ENCODE measurements around the gene MRPS24.

MRPS24 gene

GRCh38 chr7:43868681-43869005, 674 bp downstream of the MRPS24 start:
- Histone ChIP-seq H3K27ac (no peak overlapping the region; the same call in 1 of the 2 replicates), H3K4me3 (ENCODE audit: low read depth, low read length) (peak overlapping the region; percentile 80), H3K27me3 (ENCODE audit: insufficient read depth, low read depth, severe bottlenecking) (no peaks in the 10 kb centered on the region), H3K9me3 (ENCODE audit: severe bottlenecking) (no peaks in the 10 kb centered on the region), H3K36me3 (peaks cover 23% of the 10 kb centered on the region)
- TF ChIP-seq CTCF (IDR thresholded peaks at IDR 0.05; ENCODE audit: low read depth, low read length): no peak
- no peak for DNase-seq

GRCh38 chr7:43868181-43868580, 1.1 kb downstream of the MRPS24 start:
- H3K27me3 ChIP-seq (ENCODE audit: insufficient read depth, low read depth, severe bottlenecking): no peaks in the 10 kb centered on the region
- no peaks in the 10 kb centered on the region for H3K9me3 ChIP-seq (ENCODE audit: severe bottlenecking)
- peak overlapping the region; percentile 80 for H3K4me3 ChIP-seq (ENCODE audit: low read depth, low read length)
- no peak overlapping the region for H3K27ac ChIP-seq
- no peak for DNase-seq
- H3K36me3 ChIP-seq: peaks cover 23% of the 10 kb centered on the region
- TF ChIP-seq CTCF (IDR thresholded peaks at IDR 0.05; ENCODE audit: low read depth, low read length): no peak

- Histone ChIP-seq H3K27ac (no peak overlapping the region), H3K36me3 (peaks cover 23% of the 10 kb centered on the region), H3K9me3 (ENCODE audit: severe bottlenecking) (no peaks in the 10 kb centered on the region), H3K27me3 (ENCODE audit: insufficient read depth, low read depth, severe bottlenecking) (no peaks in the 10 kb centered on the region), H3K4me3 (ENCODE audit: low read depth, low read length) (no peak overlapping the region)
- no peak for TF ChIP-seq CTCF (IDR thresholded peaks at IDR 0.05; ENCODE audit: low read depth, low read length)
- no peak for DNase-seq
Observed at GRCh38 chr7:43865277-43865676, 4.0 kb downstream of the MRPS24 start.

- peaks cover 23% of the 10 kb centered on the region for H3K36me3 ChIP-seq
- no peak for DNase-seq
- peaks cover under 1% of the 10 kb centered on the region for H3K9me3 ChIP-seq (ENCODE audit: severe bottlenecking)
- H3K4me3 ChIP-seq (ENCODE audit: low read depth, low read length): no peak overlapping the region
- no peak overlapping the region for H3K27ac ChIP-seq
- no peaks in the 10 kb centered on the region for H3K27me3 ChIP-seq (ENCODE audit: insufficient read depth, low read depth, severe bottlenecking)
- no peak for TF ChIP-seq CTCF (IDR thresholded peaks at IDR 0.05; ENCODE audit: low read depth, low read length)
Observed at GRCh38 chr7:43864126-43864525, 5.2 kb downstream of the MRPS24 start.

- TF ChIP-seq CTCF (IDR thresholded peaks at IDR 0.05; ENCODE audit: low read depth, low read length): no peak
- peaks cover 2% of the 10 kb centered on the region for H3K9me3 ChIP-seq (ENCODE audit: severe bottlenecking)
- H3K36me3 ChIP-seq: no peaks in the 10 kb centered on the region
- H3K27ac ChIP-seq: no peak overlapping the region
- DNase-seq: no peak
- no peak overlapping the region for H3K4me3 ChIP-seq (ENCODE audit: low read depth, low read length)
- H3K27me3 ChIP-seq (ENCODE audit: insufficient read depth, low read depth, severe bottlenecking): no peaks in the 10 kb centered on the region
Observed at GRCh38 chr7:43856996-43857395, 12.3 kb downstream of the MRPS24 start.

GRCh38 chr7:43856316-43856715, 13.0 kb downstream of the MRPS24 start:
- no peak overlapping the region for H3K27ac ChIP-seq
- no peak for DNase-seq

More at GRCh38 chr7:43856316-43856715, 13.0 kb downstream of the MRPS24 start:
- no peak for TF ChIP-seq CTCF (IDR thresholded peaks at IDR 0.05; ENCODE audit: low read depth, low read length)
- H3K36me3 ChIP-seq: no peaks in the 10 kb centered on the region
- no peaks in the 10 kb centered on the region for H3K27me3 ChIP-seq (ENCODE audit: insufficient read depth, low read depth, severe bottlenecking)
- H3K4me3 ChIP-seq (ENCODE audit: low read depth, low read length): no peak overlapping the region
- peaks cover 2% of the 10 kb centered on the region for H3K9me3 ChIP-seq (ENCODE audit: severe bottlenecking)
